Testis (tissue), 2 donors: ENCODE results near the gene NUP62.

Source experiments
- CTCF ChIP-seq, 3 experiments: fragments of 450-650 bp in 2 of 3; fragments of 200-600 bp in 1 of 3; sonication (generic) in 1 of 3; IDR thresholded peaks; one replicate each; pipeline ENCODE4 v1.5.1; 2016 to 2019; ENCODE audit warnings: antibody characterized with exemption in 3 of 3, mild to moderate bottlenecking in 2 of 3, moderate library complexity in 1 of 3
- POLR2A ChIP-seq: fragments of 450-650 bp; IDR thresholded peaks from one replicate; pipeline ENCODE4 v1.6.1; 2017; ENCODE audit warnings: antibody characterized with exemption, mild to moderate bottlenecking, moderate library complexity

GRCh38 chr19:49936549-49936948, 7.2 kb upstream of the NUP62 start:
- TF ChIP-seq POLR2A = no peak
- no peak for TF ChIP-seq CTCF (IDR thresholded peaks at IDR 0.05)
